ENCODE measurements around the gene CDC25B.
A peak's percentile ranks its signal among the peaks of the same experiment; 100 is the strongest.

Gene CDC25B

DNA sequence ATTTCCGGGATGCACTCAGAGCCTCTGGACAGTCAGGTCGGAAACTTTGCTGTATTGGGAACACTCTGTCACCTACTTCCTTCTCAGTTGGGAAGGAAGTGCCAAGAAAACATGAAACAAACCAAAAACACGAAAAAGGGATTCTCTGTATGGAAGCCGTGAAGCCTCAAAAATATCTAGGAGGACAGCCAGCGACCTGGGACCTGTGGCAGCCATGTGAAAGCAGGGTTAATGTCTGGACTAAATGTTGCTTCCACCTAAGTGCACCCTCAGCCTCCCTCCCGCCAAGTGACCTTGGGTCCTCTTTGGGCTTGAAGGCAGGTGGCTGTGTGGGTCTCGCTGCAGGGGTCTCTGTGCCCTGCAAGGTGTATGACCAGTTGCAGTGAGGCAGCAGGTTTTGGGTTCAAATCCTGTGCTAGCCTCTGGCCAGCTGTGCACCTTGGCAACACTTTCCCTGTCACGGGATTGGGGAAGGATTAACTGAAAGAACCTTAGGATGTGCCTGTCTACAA is 51.4 kb downstream of the CDC25B start:
- Histone ChIP-seq H3K27me3 (ENCODE audit: control insufficient read depth, insufficient read depth, low read length) (no peaks in the 10 kb centered on the region), H3K4me3 (ENCODE audit: low read length) (peak overlapping the region; percentile 89; the same call in 1 of the 2 replicates), H3K4me1 (ENCODE audit: control insufficient read depth, insufficient read depth, low read length) (peaks cover 4% of the 10 kb centered on the region), H3K27ac (ENCODE audit: low read length) (no peak overlapping the region), H3K9me3 (ENCODE audit: control insufficient read depth, insufficient read depth, low read length) (no peaks in the 10 kb centered on the region), H3K36me3 (ENCODE audit: control insufficient read depth, insufficient read depth, low read length) (no peaks in the 10 kb centered on the region)
- no peak for DNase-seq (ENCODE audit: low read depth, low spot score)
- no CpG with 5 or more reads among the region's 8 CpGs for WGBS (ENCODE audit: insufficient coverage, insufficient read length)

DNA sequence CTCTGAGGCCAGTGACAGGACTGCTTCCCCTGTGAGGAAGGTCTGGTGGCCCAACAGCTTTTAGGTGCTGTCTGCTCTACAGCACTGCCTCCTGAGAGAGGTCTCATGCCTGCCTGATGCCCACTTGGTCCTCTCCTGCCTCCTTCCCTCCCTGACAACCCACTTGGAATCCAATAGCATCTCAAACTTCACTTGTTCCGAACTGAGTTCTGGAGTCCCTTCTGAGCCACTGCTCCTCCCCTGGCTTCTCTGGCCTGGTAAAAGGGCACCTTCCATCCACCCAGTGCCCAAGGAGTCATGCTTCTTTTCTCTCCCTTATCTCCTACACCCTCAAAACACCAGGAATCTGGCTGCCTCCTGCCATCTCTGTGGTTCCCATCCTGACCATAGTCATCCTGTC is 52.5 kb downstream of the CDC25B start:
- no peaks in the 10 kb centered on the region for H3K36me3 ChIP-seq (ENCODE audit: control insufficient read depth, insufficient read depth, low read length)
- no peaks in the 10 kb centered on the region for H3K9me3 ChIP-seq (ENCODE audit: control insufficient read depth, insufficient read depth, low read length)
- H3K27ac ChIP-seq (ENCODE audit: low read length), result no peak overlapping the region
- DNase-seq (ENCODE audit: low read depth, low spot score), result no peak
- H3K4me1 ChIP-seq (ENCODE audit: control insufficient read depth, insufficient read depth, low read length), result peaks cover 3% of the 10 kb centered on the region
- H3K27me3 ChIP-seq (ENCODE audit: control insufficient read depth, insufficient read depth, low read length), result no peaks in the 10 kb centered on the region
- no peak overlapping the region for H3K4me3 ChIP-seq (ENCODE audit: low read length)
- no CpG with 5 or more reads among the region's 1 CpG for WGBS (ENCODE audit: insufficient coverage, insufficient read length)

DNA sequence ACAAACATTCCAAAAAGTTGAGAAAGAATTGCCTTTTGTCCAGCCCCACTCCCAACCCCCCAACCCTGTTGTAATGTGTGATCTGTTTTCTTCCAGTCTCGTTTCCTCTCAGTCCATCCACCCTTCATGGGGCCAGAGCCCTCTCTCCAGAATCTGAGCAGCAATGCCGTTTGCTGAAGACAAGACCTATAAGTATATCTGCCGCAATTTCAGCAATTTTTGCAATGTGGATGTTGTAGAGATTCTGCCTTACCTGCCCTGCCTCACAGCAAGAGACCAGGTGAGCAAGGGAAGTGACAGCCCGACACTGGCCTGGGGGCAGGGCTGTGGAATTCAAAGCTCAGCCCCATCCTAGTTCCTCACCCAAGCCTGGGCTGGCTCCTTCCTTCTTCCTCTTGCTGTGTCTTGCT is 58.4 kb downstream of the CDC25B start:
- Histone ChIP-seq H3K27me3 (ENCODE audit: control insufficient read depth, insufficient read depth, low read length) (no peaks in the 10 kb centered on the region), H3K9me3 (ENCODE audit: control insufficient read depth, insufficient read depth, low read length) (no peaks in the 10 kb centered on the region), H3K4me3 (ENCODE audit: low read length) (no peak overlapping the region), H3K4me1 (ENCODE audit: control insufficient read depth, insufficient read depth, low read length) (peaks cover 1% of the 10 kb centered on the region; the same call in 1 of the 2 replicates), H3K36me3 (ENCODE audit: control insufficient read depth, insufficient read depth, low read length) (peaks cover 4% of the 10 kb centered on the region), H3K27ac (ENCODE audit: low read length) (no peak overlapping the region)
- no CpG with 5 or more reads among the region's 4 CpGs for WGBS (ENCODE audit: insufficient coverage, insufficient read length)
- no peak for DNase-seq (ENCODE audit: low read depth, low spot score)
